ENCODE measurements around the gene MIR17HG.
A peak's percentile ranks its signal among the peaks of the same experiment; 100 is the strongest.
"Not testable (repeated sequence)": the region's sequence is repeated elsewhere in the genome, so short reads cannot be mapped to it uniquely, and the experiment has no call there.

Gene MIR17HG

GRCh38 chr13:91347202-91347995, at the start of gene MIR17HG:
MIR17HG (plus strand) TSS chr13:91347687.
- DNase-seq = peak; percentile 96

GRCh38 chr13:91298060-91298459, 49.4 kb upstream of the MIR17HG start:
- DNase-seq = no peak

- no peak for DNase-seq
These were observed 45.4 kb upstream of the MIR17HG start for GRCh38 chr13:91302111-91302510.

- no peak for DNase-seq
These were observed 44.5 kb upstream of the MIR17HG start for GRCh38 chr13:91303031-91303430.

- no peak for DNase-seq
These were observed 42.7 kb upstream of the MIR17HG start for GRCh38 chr13:91304741-91305140.

- DNase-seq = no peak
These were observed 41.8 kb upstream of the MIR17HG start for GRCh38 chr13:91305652-91306051.

GRCh38 chr13:91307887-91308286, 39.6 kb upstream of the MIR17HG start:
- DNase-seq = no peak

- DNase-seq = no peak
These were observed 39.2 kb upstream of the MIR17HG start for GRCh38 chr13:91308299-91308698.

- no peak for DNase-seq
These were observed 36.0 kb upstream of the MIR17HG start for GRCh38 chr13:91311491-91311890.

GRCh38 chr13:91312324-91312723, 35.2 kb upstream of the MIR17HG start:
- DNase-seq = no peak

- DNase-seq = no peak
These were observed 34.4 kb upstream of the MIR17HG start for GRCh38 chr13:91313103-91313502.

- DNase-seq = no peak
These were observed 33.9 kb upstream of the MIR17HG start for GRCh38 chr13:91313581-91313980.

GRCh38 chr13:91314888-91315287, 32.6 kb upstream of the MIR17HG start:
- DNase-seq = no peak

GRCh38 chr13:91318886-91319285, 28.6 kb upstream of the MIR17HG start:
- DNase-seq = no peak

GRCh38 chr13:91319996-91320395, 27.5 kb upstream of the MIR17HG start:
- DNase-seq = no peak

GRCh38 chr13:91320990-91321389, 26.5 kb upstream of the MIR17HG start:
- DNase-seq = not testable (repeated sequence)

- no peak for DNase-seq
These were observed 24.1 kb upstream of the MIR17HG start for GRCh38 chr13:91323349-91323748.

GRCh38 chr13:91326146-91326545, 21.3 kb upstream of the MIR17HG start:
- DNase-seq = no peak

- no peak for DNase-seq
These were observed 18.8 kb upstream of the MIR17HG start for GRCh38 chr13:91328726-91329125.

GRCh38 chr13:91329733-91330132, 17.8 kb upstream of the MIR17HG start:
- no peak for DNase-seq

- no peak for DNase-seq
These were observed 16.2 kb upstream of the MIR17HG start for GRCh38 chr13:91331047-91331915.

- DNase-seq = no peak
These were observed 1.4 kb upstream of the MIR17HG start for GRCh38 chr13:91346062-91346461.

GRCh38 chr13:91346850-91347201, 661 bp upstream of the MIR17HG start:
- DNase-seq = no peak

Data from islet precursor cell (in vitro differentiated cells).